ENCODE results near the gene CCDC122.

DNA sequence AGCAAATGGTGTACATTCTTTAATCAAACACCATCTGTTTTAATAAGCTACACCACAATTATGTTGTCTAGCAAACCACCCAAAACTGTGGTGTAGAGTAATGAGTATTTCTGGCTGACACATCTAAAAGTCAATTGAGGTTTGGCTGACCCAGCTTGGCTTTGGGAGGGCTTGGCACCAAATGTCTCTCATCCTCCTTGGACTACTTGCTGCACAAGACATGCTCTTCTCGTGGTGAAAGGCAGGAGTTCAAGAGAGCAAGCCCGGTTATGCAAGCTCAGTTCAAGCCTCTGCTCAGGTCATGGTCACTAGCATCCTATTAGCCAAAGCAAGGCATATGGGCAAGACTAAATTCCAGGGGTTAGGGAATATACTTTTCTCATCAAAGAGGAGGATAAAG, 37.3 kb upstream of the CCDC122 start:
- TF ChIP-seq, protein P1, sequence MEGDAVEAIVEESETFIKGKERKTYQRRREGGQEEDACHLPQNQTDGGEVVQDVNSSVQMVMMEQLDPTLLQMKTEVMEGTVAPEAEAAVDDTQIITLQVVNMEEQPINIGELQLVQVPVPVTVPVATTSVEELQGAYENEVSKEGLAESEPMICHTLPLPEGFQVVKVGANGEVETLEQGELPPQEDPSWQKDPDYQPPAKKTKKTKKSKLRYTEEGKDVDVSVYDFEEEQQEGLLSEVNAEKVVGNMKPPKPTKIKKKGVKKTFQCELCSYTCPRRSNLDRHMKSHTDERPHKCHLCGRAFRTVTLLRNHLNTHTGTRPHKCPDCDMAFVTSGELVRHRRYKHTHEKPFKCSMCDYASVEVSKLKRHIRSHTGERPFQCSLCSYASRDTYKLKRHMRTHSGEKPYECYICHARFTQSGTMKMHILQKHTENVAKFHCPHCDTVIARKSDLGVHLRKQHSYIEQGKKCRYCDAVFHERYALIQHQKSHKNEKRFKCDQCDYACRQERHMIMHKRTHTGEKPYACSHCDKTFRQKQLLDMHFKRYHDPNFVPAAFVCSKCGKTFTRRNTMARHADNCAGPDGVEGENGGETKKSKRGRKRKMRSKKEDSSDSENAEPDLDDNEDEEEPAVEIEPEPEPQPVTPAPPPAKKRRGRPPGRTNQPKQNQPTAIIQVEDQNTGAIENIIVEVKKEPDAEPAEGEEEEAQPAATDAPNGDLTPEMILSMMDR (IDR thresholded peaks at IDR 0.05; ENCODE audit: low read depth, low read length, missing input control): no peak
- no peak for TF ChIP-seq RAD21 (IDR thresholded peaks at IDR 0.05)
- TF ChIP-seq RXRA (IDR thresholded peaks at IDR 0.05): no peak
- no peak for TF ChIP-seq YY1 (IDR thresholded peaks at IDR 0.05)
- no peak for TF ChIP-seq EGR1 (IDR thresholded peaks at IDR 0.05; ENCODE audit: low read depth in 2 of 2)
- TF ChIP-seq FOXA1 (IDR thresholded peaks at IDR 0.05): no peak
- no peak for TF ChIP-seq REST (IDR thresholded peaks at IDR 0.05)
- no peak for TF ChIP-seq MAX (IDR thresholded peaks at IDR 0.05)

All from liver (tissue), 3 donors.